Natural killer cell (primary cell): ENCODE measurements around the gene TRAF2. TPM values are rescaled to one million over a fixed set of nuclear protein-coding genes. Genes with fewer than 3 reads are reported as not detected.

Source experiments
- ATAC-seq, 3 donors: fragments of 150-1000 bp in 2 of 3; fragments of 200-7000 bp in 1 of 3; cut with Tn5 transposase; 1 replicate in 1 of 3; 2 replicates in 2 of 3; pipeline ENCODE4 v1.10.0; 2021; ENCODE audit warnings: mild to moderate bottlenecking in 2 of 3, moderate library complexity in 2 of 3
- DNase-seq, 2 donors: peaks; one replicate each; pipeline versions ENCODE4 v3.0.0 to v3.0.0-alpha.2; 2013 to 2021; ENCODE audit warnings: mixed read lengths in 1 of 2
- H3K27ac ChIP-seq: one replicate; pipeline ENCODE4 v1.5.1; 2013; ENCODE audit warnings: mild to moderate bottlenecking, low read length
- H3K27me3 ChIP-seq: one replicate; pipeline ENCODE4 v1.6.1; 2013; ENCODE audit warnings: low read length; ENCODE audit not compliant: control insufficient read depth, insufficient read depth
- H3K36me3 ChIP-seq: one replicate; pipeline ENCODE4 v1.6.1; 2013; ENCODE audit warnings: low read length; ENCODE audit not compliant: control insufficient read depth, insufficient read depth
- H3K4me1 ChIP-seq: one replicate; pipeline ENCODE4 v1.6.1; 2013; ENCODE audit warnings: low read length; ENCODE audit not compliant: control insufficient read depth, insufficient read depth
- H3K4me3 ChIP-seq: one replicate; pipeline ENCODE4 v1.5.1; 2013; ENCODE audit warnings: low read length
- H3K9me3 ChIP-seq: one replicate; pipeline ENCODE4 v1.6.1; 2013; ENCODE audit warnings: low read length; ENCODE audit not compliant: control insufficient read depth, insufficient read depth
- H3K27ac Mint-ChIP-seq, 2 donors: one replicate each; pipeline ENCODE4 v1.8.0; 2022; ENCODE audit warnings: mild to moderate bottlenecking in 2 of 2, mixed read lengths in 2 of 2, moderate library complexity in 1 of 2
- H3K27me3 Mint-ChIP-seq, 2 donors: one replicate each; pipeline ENCODE4 v1.8.0; 2022; ENCODE audit warnings: low read depth in 2 of 2, mixed read lengths in 2 of 2
- H3K36me3 Mint-ChIP-seq: one replicate; pipeline ENCODE4 v1.8.0; 2022; ENCODE audit warnings: mixed read lengths
- H3K4me1 Mint-ChIP-seq, 2 donors: one replicate each; pipeline ENCODE4 v1.8.0; 2022; ENCODE audit warnings: mixed read lengths in 2 of 2
- H3K4me3 Mint-ChIP-seq: one replicate; pipeline ENCODE4 v1.8.0; 2022; ENCODE audit warnings: mild to moderate bottlenecking, moderate library complexity, mixed read lengths
- H3K9me3 Mint-ChIP-seq, 2 donors: one replicate each; pipeline ENCODE4 v1.8.0; 2022; ENCODE audit warnings: mixed read lengths in 2 of 2
- whole genome bisulfite sequencing: methylation state at CpG from one replicate; pipeline ENCODE4 v1.1.7; 2013; ENCODE audit warnings: missing lambda C conversion rate; ENCODE audit not compliant: insufficient coverage; 5-methylcytosine and 5-hydroxymethylcytosine counted together
- intact Hi-C: fragments of 100-400 bp; cut with micrococcal nuclease; formaldehyde crosslinking; loops from one replicate; pipeline ENCODE4 v1.14.2; 2022
- total RNA-seq, 4 donors: library from RNA; stranded (reverse); fragments of 120-200 nt in 1 of 4; gene quantifications; one replicate each; pipeline versions ENCODE4 v1.2.3 to v1.2.4, GENCODE V29; 2013 to 2022
- TF ChIP-seq, protein P1 (sequence below): fragments of 200-600 bp; IDR thresholded peaks from one replicate; pipeline ENCODE4 v1.8.0; 2022; ENCODE audit warnings: antibody characterized with exemption

Gene TRAF2
- total RNA-seq, 3 donors from 2014 or later (not counting 1 experiment from before 2014, with no cell fraction given) = 17.4 to 35.5 (median 25.0) TPM

GRCh38 chr9:136850866-136851775 lies 35.2 kb upstream of the TRAF2 start:
- Mint-ChIP-seq H3K36me3 (no peaks in the 10 kb centered on the region), H3K9me3 (no peaks in the 10 kb centered on the region), H3K4me3 (peak overlapping the region; percentile 55), H3K4me1 (peaks cover 8 to 27% of the 10 kb centered on the region in 2 donors), H3K27me3 (no peaks in the 10 kb centered on the region), H3K27ac (peak overlapping the region in 1 of 2 donors; percentile 88)
- H3K4me1 ChIP-seq = peaks cover 33% of the 10 kb centered on the region
- ATAC-seq (no peak), DNase-seq (no peak)
- TF ChIP-seq, protein P1, sequence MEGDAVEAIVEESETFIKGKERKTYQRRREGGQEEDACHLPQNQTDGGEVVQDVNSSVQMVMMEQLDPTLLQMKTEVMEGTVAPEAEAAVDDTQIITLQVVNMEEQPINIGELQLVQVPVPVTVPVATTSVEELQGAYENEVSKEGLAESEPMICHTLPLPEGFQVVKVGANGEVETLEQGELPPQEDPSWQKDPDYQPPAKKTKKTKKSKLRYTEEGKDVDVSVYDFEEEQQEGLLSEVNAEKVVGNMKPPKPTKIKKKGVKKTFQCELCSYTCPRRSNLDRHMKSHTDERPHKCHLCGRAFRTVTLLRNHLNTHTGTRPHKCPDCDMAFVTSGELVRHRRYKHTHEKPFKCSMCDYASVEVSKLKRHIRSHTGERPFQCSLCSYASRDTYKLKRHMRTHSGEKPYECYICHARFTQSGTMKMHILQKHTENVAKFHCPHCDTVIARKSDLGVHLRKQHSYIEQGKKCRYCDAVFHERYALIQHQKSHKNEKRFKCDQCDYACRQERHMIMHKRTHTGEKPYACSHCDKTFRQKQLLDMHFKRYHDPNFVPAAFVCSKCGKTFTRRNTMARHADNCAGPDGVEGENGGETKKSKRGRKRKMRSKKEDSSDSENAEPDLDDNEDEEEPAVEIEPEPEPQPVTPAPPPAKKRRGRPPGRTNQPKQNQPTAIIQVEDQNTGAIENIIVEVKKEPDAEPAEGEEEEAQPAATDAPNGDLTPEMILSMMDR = no peak
- intact Hi-C loops = no loop called here
- no peaks in the 10 kb centered on the region for H3K27me3 ChIP-seq
- H3K27ac ChIP-seq = no peak overlapping the region
- no peak overlapping the region for H3K4me3 ChIP-seq
- H3K9me3 ChIP-seq = no peaks in the 10 kb centered on the region
- 92% methylated on average over 23 of the region's 23 CpGs for WGBS
- peaks cover 3% of the 10 kb centered on the region for H3K36me3 ChIP-seq

GRCh38 chr9:136851941-136852663 lies 34.2 kb upstream of the TRAF2 start, which contains the start of gene MAMDC4:
MAMDC4 (plus strand) TSS chr9:136852346; CDS start chr9:136852417, 71 bp downstream.
- Histone ChIP-seq H3K9me3 (no peaks in the 10 kb centered on the region), H3K4me3 (no peak within 1 kb of the TSS), H3K36me3 (peaks cover 3% of the 10 kb centered on the region), H3K4me1 (peaks cover 34% of the 10 kb centered on the region), H3K27me3 (no peaks in the 10 kb centered on the region), H3K27ac (no peak within 1 kb of the TSS)
- WGBS = 92% methylated on average over 23 of the region's 23 CpGs
- no peak for ATAC-seq
- intact Hi-C loops = no loop called here
- H3K27me3 Mint-ChIP-seq = no peaks in the 10 kb centered on the region
- no peaks in the 10 kb centered on the region for H3K9me3 Mint-ChIP-seq
- TF ChIP-seq, protein P1 = no peak
- H3K27ac Mint-ChIP-seq = peak within 1 kb of the TSS in 1 of 2 donors; percentile 88
- H3K4me3 Mint-ChIP-seq = peak within 1 kb of the TSS; percentile 55
- no peaks in the 10 kb centered on the region for H3K36me3 Mint-ChIP-seq
- DNase-seq = no peak
- H3K4me1 Mint-ChIP-seq = peaks cover 8 to 21% of the 10 kb centered on the region in 2 donors

GRCh38 chr9:136852664-136853595 lies 33.4 kb upstream of the TRAF2 start:
- Mint-ChIP-seq H3K27ac (no peak overlapping the region), H3K4me1 (peaks cover 3 to 13% of the 10 kb centered on the region in 2 donors), H3K27me3 (no peaks in the 10 kb centered on the region), H3K4me3 (no peak overlapping the region), H3K36me3 (no peaks in the 10 kb centered on the region), H3K9me3 (no peaks in the 10 kb centered on the region)
- ATAC-seq = no peak
- no peak for DNase-seq
- TF ChIP-seq, protein P1 = no peak
- WGBS = 89% methylated on average over 29 of the region's 29 CpGs
- peaks cover 3% of the 10 kb centered on the region for H3K36me3 ChIP-seq
- peaks cover 26% of the 10 kb centered on the region for H3K4me1 ChIP-seq
- H3K9me3 ChIP-seq = no peaks in the 10 kb centered on the region
- no peak overlapping the region for H3K27ac ChIP-seq
- no peak overlapping the region for H3K4me3 ChIP-seq
- H3K27me3 ChIP-seq = no peaks in the 10 kb centered on the region
- intact Hi-C loops = no loop called here
